Forelimb muscle (tissue), 1 donor: ENCODE results near the gene PRKRA. TPM values are rescaled to one million over a fixed set of nuclear protein-coding genes. Genes with fewer than 3 reads are reported as not detected.
"Not testable (repeated sequence)": the region's sequence is repeated elsewhere in the genome, so short reads cannot be mapped to it uniquely, and the experiment has no call there.

Experiments
- DNase-seq: peaks from one replicate; pipeline ENCODE4 v3.0.0-alpha.2; 2013; ENCODE audit warnings: low read depth
- polyA plus RNA-seq: library from polyadenylated mRNA; unstranded; fragments of 120-200 nt; gene quantifications from one replicate; pipeline ENCODE4 v1.2.1, GENCODE V29; 2013; ENCODE audit not compliant: insufficient read length

Gene PRKRA
- polyA plus RNA-seq, 1 donor: 57.0 TPM

DNA sequence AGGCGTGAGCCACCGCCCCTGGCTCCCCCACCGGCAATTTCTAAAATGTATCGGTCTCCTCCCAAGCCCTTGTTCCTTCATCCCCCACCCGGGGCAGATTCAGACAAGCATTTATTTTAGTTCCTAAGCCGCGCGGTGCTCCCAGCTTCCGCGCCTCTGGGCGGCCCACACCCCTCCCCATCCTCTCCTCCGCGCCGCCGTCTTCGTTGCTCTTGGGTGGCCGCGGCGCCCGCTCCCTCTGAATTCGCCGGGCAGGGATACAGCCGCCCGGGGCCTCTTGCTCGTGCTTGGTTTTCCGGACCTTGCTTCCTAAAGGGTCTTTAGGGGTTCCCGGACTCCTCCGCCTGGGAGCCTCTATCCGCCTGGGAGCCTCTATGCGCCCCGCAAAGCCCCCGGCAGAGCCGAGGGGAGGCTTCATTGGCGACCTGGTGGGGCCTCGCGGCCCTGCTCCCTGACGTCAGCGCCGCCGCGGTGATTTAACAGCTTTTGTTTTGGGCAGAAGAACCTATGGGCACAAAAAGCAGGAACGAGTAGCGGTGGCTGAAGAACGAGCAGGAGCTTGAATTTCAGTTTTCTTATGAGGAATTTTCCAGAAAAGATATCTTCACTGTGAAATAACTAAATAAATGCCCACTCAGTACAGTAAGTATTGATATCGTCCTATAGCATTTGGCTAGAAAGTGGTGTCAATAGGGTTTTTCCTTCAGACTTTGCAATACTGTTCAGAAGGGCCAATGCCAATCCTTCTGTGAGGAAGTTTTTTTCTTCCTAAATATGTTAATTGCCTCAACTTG lies 37.3 kb downstream of the PRKRA start:
- DNase-seq: no peak

DNA sequence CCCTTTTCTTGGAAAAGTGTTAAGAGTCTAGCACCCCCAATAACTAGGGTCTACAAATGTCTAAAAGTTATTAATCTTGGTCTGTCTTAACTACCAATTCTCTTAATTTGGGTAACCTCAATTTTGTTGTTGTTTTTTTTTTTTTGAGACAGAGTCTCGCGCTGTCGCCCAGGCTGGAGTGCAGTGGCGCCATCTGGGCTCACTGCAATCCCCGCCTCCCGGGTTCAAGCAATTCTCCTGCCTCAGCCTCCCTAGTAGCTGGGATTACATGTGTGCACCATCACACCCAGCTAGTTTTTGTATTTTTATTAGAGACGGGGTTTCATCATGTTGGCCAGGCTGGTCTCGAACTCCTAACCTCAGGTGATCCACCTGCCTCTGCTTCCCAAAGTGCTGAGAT lies 38.5 kb downstream of the PRKRA start:
- not testable (repeated sequence) for DNase-seq

DNA sequence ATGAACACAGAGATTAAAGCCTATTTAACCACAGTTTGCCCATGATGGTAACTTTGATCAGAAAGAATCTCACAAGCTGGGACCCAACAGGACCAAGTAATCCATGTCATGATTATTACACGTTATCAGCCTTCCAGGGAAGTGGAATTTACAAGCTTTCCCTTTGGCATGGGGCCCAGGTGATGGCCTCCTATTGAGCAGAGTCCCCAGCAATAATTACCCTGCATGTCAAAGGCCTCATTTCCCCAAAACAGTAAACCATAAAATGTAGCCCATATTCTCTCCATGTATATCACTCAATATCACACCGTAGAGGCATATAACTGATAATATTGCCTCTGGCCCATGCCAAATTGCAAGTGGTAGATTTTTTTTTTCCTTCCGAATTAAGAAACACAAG lies 38.9 kb downstream of the PRKRA start:
- no peak for DNase-seq

DNA sequence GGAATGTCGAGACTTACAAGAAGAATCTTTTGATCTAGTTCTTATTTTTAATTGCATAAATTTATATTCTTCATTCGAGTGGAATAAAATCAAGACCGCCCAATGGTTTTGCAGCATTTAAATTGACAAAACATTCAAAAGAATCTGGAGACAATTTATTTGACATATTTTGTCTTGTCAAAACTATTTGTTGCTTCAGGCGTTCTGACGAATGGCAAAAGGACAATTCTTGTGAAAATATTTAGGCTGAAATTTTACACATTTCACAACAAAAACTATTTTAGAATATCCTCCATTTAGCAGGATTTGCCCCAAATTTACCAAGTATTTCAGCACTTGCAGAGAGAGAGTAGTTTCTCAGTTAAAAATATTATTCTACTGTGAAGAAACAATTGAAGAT lies 41.7 kb downstream of the PRKRA start:
- no peak for DNase-seq

DNA sequence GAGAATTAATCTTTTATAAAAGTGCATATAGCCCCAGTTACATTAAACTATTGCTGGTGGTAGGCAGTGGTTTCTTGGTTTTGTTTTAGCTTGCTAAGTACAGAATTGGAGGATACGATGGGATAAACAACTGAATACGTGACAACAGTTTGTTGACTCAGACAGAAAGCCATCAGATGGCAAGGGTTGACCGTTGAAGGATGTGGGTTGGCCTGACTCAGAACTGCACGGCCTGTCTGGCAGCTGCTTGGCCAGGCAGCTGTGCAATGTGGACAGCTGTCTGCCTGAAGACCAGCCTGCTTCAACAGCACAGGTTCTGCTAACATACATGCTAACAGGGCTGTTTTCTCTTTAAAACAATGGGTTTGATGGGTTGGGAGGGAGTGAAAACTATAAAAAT lies 46.6 kb downstream of the PRKRA start:
- DNase-seq: no peak

DNA sequence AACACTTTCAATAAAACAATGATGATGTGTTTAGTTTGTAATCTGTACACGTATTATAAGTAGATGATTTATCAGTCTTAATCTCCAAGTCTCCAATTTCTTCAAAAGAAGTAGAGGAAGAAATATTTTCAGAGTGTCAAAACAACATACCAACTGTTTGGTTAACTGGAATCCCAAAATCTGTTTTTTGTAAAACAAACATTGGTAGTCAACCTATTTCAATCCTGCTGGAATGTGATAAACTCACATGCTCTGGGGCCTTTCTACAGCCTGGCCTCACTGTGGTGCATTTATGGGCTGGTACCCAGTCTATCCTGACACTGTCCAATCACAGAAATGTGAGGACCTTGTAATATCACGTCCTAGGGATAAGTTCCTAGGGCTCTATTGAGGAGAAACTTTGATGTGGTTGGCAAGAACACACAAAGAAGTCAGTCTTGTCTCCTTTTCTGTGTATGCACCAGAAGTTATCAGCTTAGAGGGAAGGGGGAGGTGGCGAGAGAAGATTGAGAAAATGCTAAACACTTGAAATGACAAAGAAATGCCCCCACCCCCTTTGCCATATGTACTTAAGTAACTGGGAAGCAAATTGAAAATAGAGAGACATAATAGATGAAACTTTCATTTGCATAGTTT lies 47.2 kb downstream of the PRKRA start:
- no peak for DNase-seq

DNA sequence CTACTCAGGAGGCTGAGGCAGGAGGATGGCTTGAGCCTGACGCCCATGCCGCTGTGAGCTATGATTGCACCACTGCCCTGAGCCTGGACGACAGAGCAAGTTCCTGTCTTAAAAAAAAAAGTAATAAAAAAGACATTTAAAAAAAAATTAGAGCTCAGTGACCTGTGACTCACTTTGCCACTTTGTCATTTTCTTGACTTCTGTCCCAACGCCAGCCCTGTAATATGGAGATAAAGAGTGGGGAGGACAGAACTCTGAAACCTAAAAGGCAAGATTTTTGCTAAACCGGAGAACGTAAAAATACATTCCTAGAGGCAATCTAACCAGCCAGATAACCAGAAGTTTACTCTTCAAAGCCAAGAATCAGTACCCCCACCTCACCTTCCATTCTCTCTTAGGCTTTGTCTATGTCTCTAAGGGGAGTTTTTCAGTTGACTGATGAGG lies 49.0 kb downstream of the PRKRA start:
- no peak for DNase-seq

DNA sequence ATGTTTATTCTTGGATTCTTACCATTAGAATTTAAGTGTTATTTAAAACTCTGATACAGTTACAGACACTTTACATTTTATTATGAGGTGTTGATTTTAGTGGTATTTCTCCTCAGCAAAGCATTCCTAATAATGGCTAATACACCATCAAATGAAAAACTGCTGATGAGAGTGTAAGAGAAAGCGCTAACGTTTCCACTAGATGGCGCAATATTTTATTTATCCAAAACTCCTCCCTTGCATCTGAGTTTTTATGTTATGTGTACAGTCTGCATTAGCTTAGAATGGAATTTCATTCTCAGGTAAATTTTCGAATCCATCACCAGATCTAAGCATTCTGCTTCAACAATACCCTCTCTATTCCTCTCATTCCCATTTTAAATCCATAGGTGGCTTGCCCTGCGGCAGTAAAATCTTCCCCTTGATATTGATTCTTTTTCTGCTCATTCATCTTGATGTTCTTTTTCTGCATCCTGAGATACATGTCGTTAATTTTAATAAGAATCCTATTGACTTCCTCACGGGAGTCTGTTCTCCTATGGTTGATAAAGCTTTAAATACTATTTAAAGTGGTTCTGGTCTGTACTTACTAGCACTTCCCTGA lies 53.9 kb downstream of the PRKRA start:
- no peak for DNase-seq

DNA sequence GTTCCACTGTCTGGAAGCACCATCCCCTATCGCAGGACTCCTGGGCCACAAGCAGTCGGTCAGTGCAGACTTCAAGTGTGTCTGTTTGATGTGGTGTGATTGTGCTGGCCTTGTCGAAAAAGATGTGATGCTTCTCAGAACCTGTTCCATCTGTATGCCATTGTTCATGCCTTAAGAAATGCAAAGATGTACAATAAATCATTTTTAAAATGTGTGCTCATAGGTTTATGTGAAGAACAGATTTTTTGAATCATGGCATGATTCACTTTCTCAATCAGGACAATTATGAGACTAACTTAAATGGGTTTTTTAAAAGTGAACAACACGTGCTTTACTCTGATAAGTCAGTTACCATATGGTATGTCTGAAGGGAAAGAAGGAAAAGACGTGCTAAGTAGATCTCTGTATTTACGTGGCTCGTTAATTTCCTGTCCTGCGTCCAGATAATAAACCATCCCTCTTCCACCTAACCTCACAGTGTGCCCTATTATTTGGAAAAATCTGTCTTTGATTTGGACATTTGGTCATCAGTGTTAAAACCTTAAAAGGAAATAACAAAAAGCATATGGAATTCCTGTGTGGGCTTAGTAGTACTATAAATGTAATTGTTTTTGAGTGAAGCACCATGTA lies 54.9 kb downstream of the PRKRA start:
- no peak for DNase-seq

DNA sequence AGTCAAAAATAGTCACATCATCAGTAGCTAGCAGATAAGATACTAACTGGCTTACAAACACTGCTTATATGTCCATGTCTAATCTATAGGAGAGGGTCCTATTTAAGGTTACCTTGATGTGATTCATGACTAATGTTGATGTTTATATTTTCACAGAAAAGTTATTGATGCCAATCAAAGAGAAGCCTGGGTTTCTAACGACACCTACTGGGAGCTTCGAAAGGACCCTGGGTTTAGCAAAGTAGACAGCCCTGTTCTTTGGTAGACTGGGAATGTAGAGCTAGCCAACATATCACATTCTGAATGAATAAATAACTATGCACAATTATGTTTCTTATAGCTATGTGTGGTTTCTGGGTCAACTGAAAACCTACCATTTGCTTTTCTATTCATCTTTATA lies 55.7 kb downstream of the PRKRA start:
- no peak for DNase-seq

DNA sequence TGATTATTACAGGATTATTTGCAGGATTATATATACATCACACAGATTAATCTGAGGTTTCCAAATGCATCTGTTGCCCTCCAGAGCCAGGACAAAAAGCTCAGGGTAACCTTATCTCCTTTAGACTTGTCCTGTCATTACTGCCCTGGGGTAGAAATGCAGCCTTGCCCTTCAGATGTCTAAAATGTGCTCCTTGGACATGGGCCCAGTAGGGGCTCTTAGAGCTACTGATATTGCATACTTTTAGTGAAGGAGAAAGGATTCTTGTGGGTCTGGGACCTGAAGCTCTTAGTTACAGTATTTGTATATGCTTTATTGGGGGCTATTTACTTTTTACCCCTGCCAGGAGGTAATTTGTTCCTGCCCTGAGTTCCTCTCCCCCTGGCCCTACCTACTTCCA lies 56.1 kb downstream of the PRKRA start:
- DNase-seq: no peak

DNA sequence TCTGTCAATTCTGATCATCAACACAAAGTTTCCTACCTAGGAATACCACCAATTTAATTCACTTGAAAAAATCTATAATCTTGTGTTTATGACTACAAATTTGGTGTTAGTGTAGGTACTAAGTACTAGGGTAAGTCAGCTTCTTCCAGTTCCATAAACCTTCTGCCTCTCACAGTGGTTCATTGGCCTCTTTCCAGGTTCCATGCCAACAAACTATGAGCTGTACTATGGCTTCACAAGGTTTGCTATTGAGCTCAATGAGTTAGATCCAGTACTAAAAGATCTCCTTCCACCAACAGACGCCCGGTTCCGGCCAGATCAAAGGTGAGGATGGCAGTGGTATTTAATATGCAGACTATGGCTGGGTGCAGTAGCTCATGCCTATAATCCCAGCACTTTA lies 58.8 kb downstream of the PRKRA start:
- DNase-seq: no peak

DNA sequence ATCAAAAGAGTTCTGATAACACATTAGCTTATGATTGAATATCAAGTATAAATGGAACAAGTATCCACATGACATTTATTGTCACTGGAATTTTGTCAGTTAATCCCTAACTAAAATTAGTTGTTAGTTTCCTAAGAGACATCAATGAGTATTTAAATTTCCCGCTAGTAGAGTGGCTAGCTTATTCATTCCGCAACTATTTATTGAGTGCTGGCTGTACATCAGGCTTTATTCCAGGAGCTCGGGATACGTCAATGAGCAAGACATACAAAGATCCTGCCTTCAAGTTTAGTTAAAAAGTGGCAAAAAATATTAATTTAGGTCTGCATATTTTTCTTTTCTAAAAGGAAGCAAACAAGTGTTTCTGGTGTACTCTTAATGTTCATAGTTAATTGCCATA lies 59.3 kb downstream of the PRKRA start:
- no peak for DNase-seq

DNA sequence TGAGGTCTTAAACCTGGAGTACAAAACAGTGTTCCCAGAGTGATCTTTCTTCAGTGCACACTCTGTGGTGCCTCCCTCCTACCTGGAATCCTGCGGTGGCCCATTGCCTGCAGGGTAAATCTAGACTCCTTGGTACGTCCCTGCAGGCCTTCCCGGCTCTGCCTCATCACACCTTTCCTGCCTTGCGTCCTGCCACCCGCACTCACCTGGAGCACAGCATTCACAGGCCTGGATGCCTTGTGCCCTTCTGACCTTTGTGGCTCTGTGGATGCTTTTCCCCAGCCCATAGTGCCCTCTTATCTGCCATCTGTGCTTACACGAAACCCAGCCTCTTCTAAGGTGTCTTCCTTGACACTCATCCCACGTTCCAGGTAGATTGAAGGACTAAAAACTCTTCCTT lies 62.7 kb downstream of the PRKRA start:
- DNase-seq: no peak

DNA sequence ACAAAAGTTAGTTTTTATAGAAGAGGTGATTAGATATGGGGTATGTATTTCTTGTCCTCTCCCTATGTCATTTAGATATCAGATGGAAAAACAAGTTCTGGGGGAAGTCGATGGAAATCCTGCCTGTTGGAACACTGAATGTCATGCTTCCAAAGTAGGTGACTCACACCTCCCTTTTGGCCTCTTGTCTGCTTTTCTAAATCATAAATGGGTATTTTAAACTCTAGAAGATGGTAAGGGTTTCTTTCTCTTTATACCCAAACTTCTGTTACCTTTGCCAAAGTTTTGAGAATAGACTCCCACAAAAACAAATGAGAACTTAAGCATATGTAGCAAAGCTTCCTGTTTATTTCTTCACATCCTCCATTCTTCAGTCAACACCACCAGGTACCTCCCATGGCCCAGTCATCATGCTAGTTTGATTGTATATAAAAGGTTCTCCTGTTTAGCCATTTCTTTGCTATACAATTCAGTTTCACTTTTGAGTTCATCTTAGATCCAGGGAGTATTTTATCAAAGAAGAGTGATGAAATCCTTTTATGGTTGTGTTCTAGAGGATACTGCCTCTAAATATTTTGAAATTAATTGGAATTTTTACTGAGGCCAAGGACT lies 63.9 kb downstream of the PRKRA start:
- DNase-seq: no peak

DNA sequence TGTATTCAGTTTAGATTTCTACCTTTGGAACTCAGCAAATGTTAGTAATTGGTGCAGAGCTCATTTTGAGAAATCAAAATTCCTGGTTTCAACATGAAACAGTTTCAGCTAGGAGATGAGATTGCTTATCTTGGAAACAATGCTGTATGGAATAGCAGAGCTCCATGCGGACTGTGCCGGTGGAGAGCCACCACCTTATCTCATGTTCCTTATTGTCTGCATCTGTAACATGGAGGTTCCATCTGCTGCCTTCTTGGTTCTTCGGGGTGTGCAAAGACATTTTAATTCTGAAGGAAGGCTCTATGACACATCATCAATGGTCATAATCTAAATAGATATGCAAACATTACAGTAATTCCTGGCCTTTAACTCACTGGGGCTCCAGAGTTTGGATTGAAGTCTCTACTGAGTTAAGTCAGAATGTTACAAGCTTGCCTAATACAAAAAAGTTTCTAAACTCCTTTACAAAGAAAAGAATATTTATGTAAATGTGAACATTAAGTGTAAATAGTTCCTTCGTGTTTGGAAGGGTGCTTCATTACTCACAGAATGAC lies 65.3 kb downstream of the PRKRA start:
- no peak for DNase-seq

DNA sequence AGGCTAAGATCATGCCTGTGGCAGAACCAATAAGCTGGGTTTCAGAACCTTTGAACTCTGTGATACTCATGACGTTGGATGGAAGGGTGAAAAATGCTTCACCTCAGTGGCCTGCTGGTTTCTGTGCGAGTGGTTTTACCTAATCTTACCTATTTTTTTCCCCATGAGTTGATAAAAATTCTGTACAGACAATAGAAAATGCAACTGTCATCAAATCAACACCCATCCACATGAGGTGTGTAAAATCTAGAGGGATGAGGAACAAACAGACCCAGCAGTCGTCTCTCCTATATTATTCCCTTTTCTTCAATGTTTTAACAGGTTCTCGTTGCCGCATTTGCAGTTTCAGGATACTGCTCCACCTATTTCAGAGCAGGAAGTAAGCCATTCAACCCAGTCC lies 67.3 kb downstream of the PRKRA start:
- DNase-seq: no peak

Other genes starting within 250 kb of the PRKRA start
- 6.2 TPM for gene PJVK, start 203 bp upstream of the PRKRA start, polyA plus RNA-seq
- gene FKBP7, start 27.4 kb upstream of the PRKRA start, polyA plus RNA-seq: 40.2 TPM
- gene PLEKHA3, start 29.3 kb upstream of the PRKRA start, polyA plus RNA-seq: 13.4 TPM